ENCODE measurements around the gene NSF.
"Not testable (repeated sequence)": the region's sequence is repeated elsewhere in the genome, so short reads cannot be mapped to it uniquely, and the experiment has no call there.

Gene NSF

DNA sequence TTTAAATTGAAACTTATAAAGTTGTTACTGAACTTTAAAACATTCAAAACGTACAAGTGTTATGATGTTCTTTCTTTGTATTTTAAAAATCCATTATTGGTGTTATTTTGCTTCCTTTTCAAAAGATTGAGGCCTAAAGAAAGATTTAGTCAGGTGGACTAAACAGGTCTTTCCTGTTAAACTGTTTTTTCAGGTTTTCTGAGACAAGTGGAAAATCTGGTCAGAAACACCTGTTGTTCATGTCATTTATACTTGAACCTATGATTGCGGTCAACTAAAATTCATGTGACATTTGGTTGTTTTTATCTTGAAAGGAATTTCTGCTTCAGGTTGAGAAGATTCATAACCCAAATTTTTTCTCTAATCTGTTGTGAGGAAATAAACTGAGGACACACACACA lies 108.5 kb downstream of the NSF start:
- DNase-seq (ENCODE audit: extremely low read depth, insufficient read length); H3K4me3 ChIP-seq (replicated peaks; ENCODE audit: low read depth, low read length); H3K36me3 ChIP-seq (ENCODE audit: control insufficient read depth, insufficient read depth, low read length); H3K27me3 ChIP-seq (replicated peaks; ENCODE audit: control insufficient read depth, insufficient read depth, low read length): not testable (repeated sequence)

DNA sequence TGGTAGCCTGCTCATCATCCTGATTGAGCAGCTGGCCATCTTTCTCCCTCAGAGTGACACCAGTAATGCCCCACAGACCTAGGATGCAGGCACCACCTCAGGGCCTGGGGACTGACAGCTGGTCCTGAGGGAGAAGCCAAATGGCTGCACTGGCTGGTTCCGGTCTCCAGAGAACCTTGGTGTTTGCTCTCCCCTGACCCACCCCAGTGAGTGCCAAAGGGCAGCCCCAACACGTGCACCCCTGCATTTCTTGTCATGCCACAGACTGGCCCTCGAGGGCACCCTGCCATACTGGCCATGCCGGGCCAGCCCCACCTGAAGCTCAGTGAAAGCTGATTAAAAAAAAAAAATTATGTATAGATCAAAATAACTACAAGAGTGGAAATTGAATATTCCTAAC lies 127.5 kb downstream of the NSF start:
- TF ChIP-seq CTCF (IDR thresholded peaks at IDR 0.05; ENCODE audit: insufficient read depth, low read length, poor library complexity, severe bottlenecking): no peak
- no peak for DNase-seq (ENCODE audit: extremely low read depth, insufficient read length)
- H3K36me3 ChIP-seq (ENCODE audit: control insufficient read depth, insufficient read depth, low read length): peaks cover 3% of the 10 kb centered on the region
- H3K4me3 ChIP-seq (replicated peaks; ENCODE audit: low read depth, low read length): no peak overlapping the region
- H3K27me3 ChIP-seq (replicated peaks; ENCODE audit: control insufficient read depth, insufficient read depth, low read length): no peaks in the 10 kb centered on the region

DNA sequence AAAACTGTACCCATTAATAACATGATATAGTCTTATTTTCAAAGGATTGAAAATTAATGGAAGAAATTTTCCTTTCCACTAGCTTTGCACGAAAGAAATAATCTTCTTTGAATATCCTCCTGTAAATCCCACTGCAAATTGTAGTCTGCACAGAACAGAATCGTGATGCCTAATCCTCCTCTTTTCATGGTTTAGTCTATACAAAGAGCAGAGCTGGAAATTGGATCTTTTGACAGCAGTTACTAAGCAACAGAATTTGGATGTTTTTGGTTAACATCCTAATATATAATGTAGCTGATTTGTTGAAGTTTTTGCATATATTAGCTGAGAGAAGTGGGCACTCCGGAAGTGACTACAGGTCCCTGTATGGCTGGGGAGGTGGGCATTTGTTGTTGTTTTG lies 129.4 kb downstream of the NSF start:
- no peak for DNase-seq (ENCODE audit: extremely low read depth, insufficient read length)
- TF ChIP-seq CTCF (IDR thresholded peaks at IDR 0.05; ENCODE audit: insufficient read depth, low read length, poor library complexity, severe bottlenecking): no peak
- Histone ChIP-seq H3K36me3 (ENCODE audit: control insufficient read depth, insufficient read depth, low read length) (peaks cover 3% of the 10 kb centered on the region), H3K27me3 (replicated peaks; ENCODE audit: control insufficient read depth, insufficient read depth, low read length) (no peaks in the 10 kb centered on the region), H3K4me3 (replicated peaks; ENCODE audit: low read depth, low read length) (no peak overlapping the region)

DNA sequence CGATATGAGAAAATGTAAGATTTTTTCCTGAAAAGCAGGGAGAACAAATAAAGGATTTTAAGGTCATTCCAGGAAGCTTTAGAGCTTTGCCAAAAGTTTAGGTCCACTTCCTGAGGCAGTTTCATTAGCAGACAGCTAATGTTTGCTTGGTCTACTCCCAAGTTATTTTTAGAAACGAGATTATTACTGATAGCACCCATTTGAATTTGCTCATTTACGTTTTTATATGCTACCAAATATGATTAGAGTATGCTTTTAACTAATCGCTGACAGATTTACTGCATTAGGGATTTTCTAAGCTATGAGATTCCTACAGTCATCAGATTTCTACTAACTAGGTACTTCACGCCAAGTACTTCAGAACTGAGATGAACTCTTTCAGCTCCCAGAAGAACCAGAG lies 129.9 kb downstream of the NSF start:
- H3K27me3 ChIP-seq (replicated peaks; ENCODE audit: control insufficient read depth, insufficient read depth, low read length): no peaks in the 10 kb centered on the region
- no peak for DNase-seq (ENCODE audit: extremely low read depth, insufficient read length)
- TF ChIP-seq CTCF (IDR thresholded peaks at IDR 0.05; ENCODE audit: insufficient read depth, low read length, poor library complexity, severe bottlenecking): no peak
- peaks cover 3% of the 10 kb centered on the region for H3K36me3 ChIP-seq (ENCODE audit: control insufficient read depth, insufficient read depth, low read length)
- no peak overlapping the region for H3K4me3 ChIP-seq (replicated peaks; ENCODE audit: low read depth, low read length)

DNA sequence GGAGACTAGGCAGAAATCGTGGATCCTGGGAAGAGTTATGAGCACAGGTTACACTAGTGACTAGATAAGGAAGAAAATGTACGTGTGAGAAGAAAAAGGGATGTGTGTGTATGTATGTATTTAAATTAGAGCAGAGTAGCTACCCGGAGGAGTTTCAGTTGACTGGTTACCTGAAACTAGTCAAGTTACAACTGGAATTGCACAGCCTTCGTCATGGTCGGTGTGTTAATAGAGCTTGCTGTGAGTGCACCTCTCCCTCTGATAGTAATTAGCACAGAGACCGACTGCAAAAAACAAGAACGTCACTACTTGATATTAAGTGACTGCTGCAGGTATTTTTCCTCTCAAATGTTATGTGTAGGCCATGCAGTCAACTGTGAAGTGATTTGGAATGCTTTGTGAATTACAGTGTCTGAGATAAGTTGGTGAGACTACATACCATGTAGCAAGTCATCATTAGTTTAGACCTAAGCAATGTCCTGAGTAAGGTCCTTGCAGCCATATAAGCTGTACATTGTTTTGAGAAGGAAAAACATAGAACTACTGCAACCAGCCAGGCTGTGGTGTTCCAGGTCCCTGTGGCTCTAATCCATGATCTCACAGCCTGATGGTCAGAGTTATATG lies 132.3 kb downstream of the NSF start:
- TF ChIP-seq CTCF (IDR thresholded peaks at IDR 0.05; ENCODE audit: insufficient read depth, low read length, poor library complexity, severe bottlenecking): no peak
- no peak for DNase-seq (ENCODE audit: extremely low read depth, insufficient read length)
- Histone ChIP-seq H3K36me3 (ENCODE audit: control insufficient read depth, insufficient read depth, low read length) (peaks cover 3% of the 10 kb centered on the region), H3K4me3 (replicated peaks; ENCODE audit: low read depth, low read length) (no peak overlapping the region), H3K27me3 (replicated peaks; ENCODE audit: control insufficient read depth, insufficient read depth, low read length) (no peaks in the 10 kb centered on the region)

- Histone ChIP-seq H3K4me3 (replicated peaks; ENCODE audit: low read depth, low read length) (no peak overlapping the region), H3K36me3 (ENCODE audit: control insufficient read depth, insufficient read depth, low read length) (no peaks in the 10 kb centered on the region; the same call in 1 of the 2 replicates), H3K27me3 (replicated peaks; ENCODE audit: control insufficient read depth, insufficient read depth, low read length) (no peaks in the 10 kb centered on the region)
- DNase-seq (ENCODE audit: extremely low read depth, insufficient read length): no peak
- TF ChIP-seq CTCF (IDR thresholded peaks at IDR 0.05; ENCODE audit: insufficient read depth, low read length, poor library complexity, severe bottlenecking): no peak
Measured at GRCh38 chr17:46726206-46726605, 135.7 kb downstream of the NSF start.
